Ovary (tissue), 9 donors: ENCODE results near the gene ITGA3. TPM values are rescaled to one million over a fixed set of nuclear protein-coding genes. Genes with fewer than 3 reads are reported as not detected.

ENCODE experiments used
- DNase-seq, 5 donors: peaks; one replicate each; pipeline ENCODE4 v3.0.0-alpha.2; 2019 to 2020
- H3K27ac ChIP-seq, 2 donors: fragments of 200-600 bp; one replicate each; pipeline versions ENCODE4 v1.5.1 to v1.8.0; 2019 to 2022
- H3K27me3 ChIP-seq: fragments of 200-600 bp; one replicate; pipeline ENCODE4 v1.8.0; 2022
- H3K36me3 ChIP-seq: fragments of 200-600 bp; sonication (generic); one replicate; pipeline ENCODE4 v1.5.1; 2019
- H3K4me1 ChIP-seq: one replicate; pipeline ENCODE4 v1.8.1; 2013; ENCODE audit warnings: mild to moderate bottlenecking, moderate library complexity; ENCODE audit not compliant: insufficient read depth
- H3K4me3 ChIP-seq: fragments of 200-600 bp; sonication (generic); one replicate; pipeline ENCODE4 v1.5.1; 2017
- H3K9me3 ChIP-seq, 2 donors: fragments of 200-600 bp in 1 of 2; sonication (generic) in 1 of 2; one replicate each; pipeline versions ENCODE4 v1.5.1 to v1.8.1; 2013 to 2019; ENCODE audit warnings: mild to moderate bottlenecking in 1 of 2, moderate library complexity in 1 of 2
- CTCF ChIP-seq, 3 donors: fragments of 450-650 bp in 2 of 3; fragments of 200-600 bp in 1 of 3; IDR thresholded peaks; one replicate each; pipeline versions ENCODE4 v1.5.1 to v1.8.0; 2016 to 2022; ENCODE audit warnings: antibody characterized with exemption in 3 of 3, mild to moderate bottlenecking in 1 of 3
- EP300 ChIP-seq: sonication (generic); formaldehyde crosslinking; IDR thresholded peaks from one replicate; pipeline ENCODE4 v1.6.1; 2017; ENCODE audit warnings: antibody characterized with exemption
- POLR2A ChIP-seq: fragments of 450-650 bp; IDR thresholded peaks from one replicate; pipeline ENCODE4 v1.6.1; 2017; ENCODE audit warnings: antibody characterized with exemption, mild to moderate bottlenecking, moderate library complexity
- WGBS, 3 donors: extraction: QIAGEN DNeasy Blood & Tissue Kit in 1 of 3; methylation state at CpG; one replicate each; pipeline versions ENCODE4 v1.1.5 to v1.1.7; 2013 to 2017; 5-methylcytosine and 5-hydroxymethylcytosine counted together
- intact Hi-C, 4 donors: fragments of 100-400 bp; cut with DNase I; formaldehyde crosslinking; loops; one replicate each; pipeline versions ENCODE4 v1.11.0 to v1.15.1; 2022 to 2023
- polyA plus RNA-seq, 2 donors: library from polyadenylated mRNA; stranded (reverse); fragments of 200-250 nt in 1 of 2; fragments of 350-450 nt in 1 of 2; fragmentation: Illumina TruSeq in 1 of 2; extraction: RNeasy Lipid Tissue Mini Kit (QIAGEN cat#74804) in 1 of 2; gene quantifications; one replicate each; pipeline ENCODE4 v1.2.3, GENCODE V29; 2013 to 2014
- total RNA-seq, 7 donors: library from RNA; depleted of rRNA in 2 of 7; stranded (reverse); fragments of >200 nt in 2 of 7; fragmentation: NEBNext Ultra II Directional in 3 of 7; extraction: Animal tissue kit (Norgen Biotek cat#: 25700) in 3 of 7; gene quantifications; one replicate each; pipeline versions ENCODE4 v1.1.0 to v1.2.4, GENCODE V29; 2016 to 2023
- donor health status: DM: no; HTN: no; CAD: no; lungs with moderate emphysema.
- donor health status: DM: no; HTN: no; CAD: no.
- donor health status: Bipolar disorder and iron deficiency.
- donor health status: DM: yes; HTN: yes; CAD: no.
- donor health status: DM: no; HTN: no; CAD: no.
- donor health status: DM: yes; HTN: yes; CAD: no.

The ITGA3 gene
- total and polyA plus RNA-seq, 9 donors, result 23.6 to 132 (median 34.2) TPM

- peak; percentile 68 to 75 (median 74) for DNase-seq
- Histone ChIP-seq H3K27me3 (no peaks in the 10 kb centered on the region), H3K27ac (peak overlapping the region; percentile 59 to 66), H3K4me1 (peaks cover 37% of the 10 kb centered on the region), H3K9me3 (no peaks in the 10 kb centered on the region), H3K4me3 (peak overlapping the region; percentile 11), H3K36me3 (no peaks in the 10 kb centered on the region)
- intact Hi-C loops, result no loop called here
- 41 to 47% (median 46%) methylated on average over 20 of the region's 20 CpGs for WGBS, 3 donors
- TF ChIP-seq CTCF (IDR thresholded peaks at IDR 0.05), result peak in 1 of 3 donors; percentile 17
- TF ChIP-seq POLR2A, result no peak
Observed at GRCh38 chr17:50064253-50065001, 8.5 kb downstream of the ITGA3 start.

- TF ChIP-seq CTCF (IDR thresholded peaks at IDR 0.05) (no peak), EP300 (no peak), POLR2A (no peak)
- Histone ChIP-seq H3K27ac (peak overlapping the region; percentile 59 to 66), H3K36me3 (no peaks in the 10 kb centered on the region), H3K4me3 (peak overlapping the region; percentile 11), H3K4me1 (peaks cover 33% of the 10 kb centered on the region), H3K9me3 (no peaks in the 10 kb centered on the region), H3K27me3 (no peaks in the 10 kb centered on the region)
- WGBS, 3 donors, result 25 to 39% (median 35%) methylated on average over 3 of the region's 3 CpGs
- intact Hi-C loops, result no loop called here
- DNase-seq, result no peak
Observed at GRCh38 chr17:50065056-50065455, 9.1 kb downstream of the ITGA3 start.

GRCh38 chr17:50066995-50067394 lies 11.1 kb downstream of the ITGA3 start:
- Histone ChIP-seq H3K36me3 (no peaks in the 10 kb centered on the region), H3K4me3 (no peak overlapping the region), H3K9me3 (no peaks in the 10 kb centered on the region), H3K27me3 (no peaks in the 10 kb centered on the region), H3K4me1 (peaks cover 21% of the 10 kb centered on the region), H3K27ac (no peak overlapping the region)
- intact Hi-C loops, result no loop called here
- TF ChIP-seq CTCF (IDR thresholded peaks at IDR 0.05) (no peak), EP300 (no peak), POLR2A (no peak)
- no peak for DNase-seq
- WGBS, 3 donors, result 92 to 100% (median 92%) methylated on average over 2 of the region's 2 CpGs

- intact Hi-C loops, result no loop called here
- TF ChIP-seq EP300 (no peak), CTCF (IDR thresholded peaks at IDR 0.05) (no peak), POLR2A (no peak)
- no peak overlapping the region for H3K27ac ChIP-seq
- H3K4me3 ChIP-seq, result no peak overlapping the region
- no peaks in the 10 kb centered on the region for H3K36me3 ChIP-seq
- DNase-seq, result no peak
- no peaks in the 10 kb centered on the region for H3K27me3 ChIP-seq
- no peaks in the 10 kb centered on the region for H3K9me3 ChIP-seq
- 88 to 91% (median 91%) methylated on average over 12 to 13 of the region's 13 CpGs for WGBS, 3 donors
- peaks cover 11% of the 10 kb centered on the region for H3K4me1 ChIP-seq
Observed at GRCh38 chr17:50067996-50068395, 12.1 kb downstream of the ITGA3 start.
